DMS114 treated with DMSO at 0.1 percent for 48 hours (cell line): ENCODE data around the gene EMP2.
"Not testable (repeated sequence)": the region's sequence is repeated elsewhere in the genome, so short reads cannot be mapped to it uniquely, and the experiment has no call there.

Source experiments
- DNase-seq: peaks from one replicate; lab custom pipeline; 2025; ENCODE audit not compliant: unreplicated experiment; lab: John Stamatoyannopoulos, UW

EMP2 gene, protein sequence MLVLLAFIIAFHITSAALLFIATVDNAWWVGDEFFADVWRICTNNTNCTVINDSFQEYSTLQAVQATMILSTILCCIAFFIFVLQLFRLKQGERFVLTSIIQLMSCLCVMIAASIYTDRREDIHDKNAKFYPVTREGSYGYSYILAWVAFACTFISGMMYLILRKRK

GRCh38 chr16:10579965-10580882 lies at the start of gene EMP2:
TSS of gene EMP2 (minus strand) at chr16:10580598. CDS start at chr16:10547617, 32,981 bp downstream.
- peak; percentile 48 for DNase-seq

GRCh38 chr16:10629592-10629963 lies 49.2 kb upstream of the EMP2 start:
- DNase-seq = no peak

GRCh38 chr16:10625595-10626357 lies 45.4 kb upstream of the EMP2 start:
- no peak for DNase-seq

DNA sequence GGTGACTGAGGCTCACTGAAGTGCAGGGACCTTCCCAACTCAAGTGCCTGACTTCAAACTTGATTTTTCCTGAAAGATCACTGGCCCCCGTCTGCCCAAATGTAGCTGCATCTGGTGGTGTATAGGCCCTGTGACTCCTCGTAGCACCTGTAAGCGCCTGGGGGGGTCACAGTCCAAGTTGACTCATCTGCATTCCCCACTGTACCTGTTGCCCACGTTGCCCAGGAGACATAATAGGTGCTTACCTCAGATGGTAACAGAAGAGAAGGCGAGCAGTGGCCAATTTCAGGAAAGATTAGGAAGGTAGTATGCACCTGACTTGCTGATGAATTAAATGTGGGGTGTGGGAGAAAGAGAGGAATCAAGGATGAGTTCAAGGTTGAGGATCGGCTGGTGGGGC lies 44.1 kb upstream of the EMP2 start:
- no peak for DNase-seq

DNA sequence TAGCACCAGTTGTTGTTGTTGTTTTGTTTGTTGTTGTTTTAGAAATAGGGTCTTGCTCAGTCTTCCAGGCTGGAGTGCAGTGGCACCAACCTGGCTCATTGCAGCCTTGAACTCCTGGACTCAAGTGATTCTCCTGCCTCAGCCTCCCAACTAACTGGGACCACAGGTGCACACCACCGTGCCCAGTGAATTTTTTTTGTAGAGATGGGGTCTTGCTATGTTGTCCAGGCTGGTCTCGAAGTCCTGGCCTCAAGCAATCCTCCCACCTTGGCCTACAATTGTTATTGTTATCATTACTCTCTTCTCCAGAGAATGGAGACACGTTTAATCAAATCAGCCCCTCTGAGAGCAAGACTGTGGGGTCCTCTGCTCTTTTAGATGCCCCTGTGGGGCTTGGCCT lies 42.7 kb upstream of the EMP2 start:
- no peak for DNase-seq

DNA sequence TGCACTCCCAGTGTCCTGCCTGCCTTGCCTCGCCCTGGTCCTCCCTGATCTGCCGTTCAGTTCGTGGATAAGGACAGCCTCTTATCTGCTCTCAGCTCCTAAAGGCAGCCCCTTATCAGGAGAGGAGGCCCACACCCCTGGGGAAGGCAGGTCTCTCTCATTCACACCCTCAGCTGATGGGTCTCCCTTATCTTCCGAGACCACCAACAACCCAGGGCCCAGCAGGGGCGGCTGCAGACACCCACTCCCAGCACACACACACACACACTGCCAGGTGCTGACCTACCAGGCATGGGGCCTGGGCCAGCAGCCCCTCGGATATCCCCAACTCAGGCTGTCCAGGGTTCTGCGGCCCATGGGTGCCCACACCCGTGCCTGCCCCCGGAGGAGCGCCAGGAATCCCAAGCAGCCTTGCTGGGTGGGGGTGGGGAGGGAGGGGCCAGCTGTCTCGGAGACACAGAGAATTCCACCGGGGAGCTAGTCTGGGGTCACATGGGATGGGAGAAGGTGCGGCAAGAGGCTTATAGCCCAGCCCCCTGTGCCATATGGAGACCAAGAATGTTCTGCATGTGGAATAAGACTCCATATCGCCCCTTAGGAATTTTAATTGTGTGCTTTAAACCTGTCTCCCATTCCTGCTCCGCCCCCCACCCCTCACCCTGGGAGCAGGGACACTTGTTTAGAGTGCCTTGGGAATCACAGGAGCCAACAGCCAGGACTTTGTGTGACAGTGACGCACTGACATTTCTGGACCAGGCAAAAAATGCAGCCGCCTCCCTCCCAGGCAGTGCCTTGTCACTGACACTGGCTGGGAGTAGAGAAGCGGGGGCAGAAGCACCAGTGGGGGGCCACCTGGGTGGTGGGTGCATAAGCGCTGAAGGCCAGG lies 41.9 kb upstream of the EMP2 start:
- DNase-seq = no peak

- not testable (repeated sequence) for DNase-seq
These were observed 41.0 kb upstream of the EMP2 start for GRCh38 chr16:10621216-10621949.

DNA sequence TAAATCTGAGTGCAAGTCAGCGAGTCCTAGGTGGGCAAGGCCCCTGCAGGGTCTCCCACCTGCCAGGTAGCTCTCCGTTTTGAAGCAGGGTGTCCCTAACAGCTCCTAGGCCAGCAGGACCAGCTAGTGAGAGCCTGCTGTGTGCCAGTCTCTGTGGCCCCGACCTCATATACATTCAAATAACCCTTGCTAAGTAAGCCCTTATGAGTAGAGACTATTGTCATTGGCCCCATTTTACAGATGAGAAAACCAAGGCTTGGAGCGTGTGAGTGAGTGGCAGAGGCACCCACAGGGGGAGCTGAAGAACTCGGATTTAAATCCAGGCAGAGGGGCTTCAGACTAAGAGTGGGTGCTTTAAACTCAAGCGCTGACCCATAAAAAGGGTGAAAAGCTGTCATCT lies 39.7 kb upstream of the EMP2 start:
- DNase-seq = no peak

DNA sequence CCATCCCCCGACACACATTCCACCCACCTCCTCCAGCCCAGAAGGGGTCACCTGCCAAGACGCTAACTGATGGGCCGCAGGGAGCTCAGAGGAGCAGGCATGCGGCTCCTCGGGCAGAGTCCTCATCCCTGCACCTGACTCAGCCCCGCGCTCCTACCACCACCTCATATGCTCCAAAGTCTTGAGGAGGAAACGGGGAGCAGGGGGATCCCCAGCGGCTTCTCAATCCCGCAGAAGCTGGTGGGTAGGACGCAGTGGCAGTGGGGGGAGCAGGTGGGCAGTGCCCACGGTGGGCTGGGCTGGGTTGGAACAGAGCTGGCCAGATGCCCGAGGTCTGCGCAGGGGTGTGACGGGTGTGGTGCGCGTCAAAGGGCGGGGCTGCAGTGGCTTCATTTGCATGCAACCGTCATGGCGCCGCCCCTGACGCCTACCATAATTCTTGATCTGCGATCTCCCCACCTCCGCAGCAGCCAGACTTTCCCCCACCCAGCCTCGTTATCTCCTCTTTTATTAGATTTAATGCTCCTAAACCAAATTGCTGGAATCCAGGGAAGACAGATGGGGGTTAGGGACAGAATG lies 39.0 kb upstream of the EMP2 start:
- no peak for DNase-seq

DNA sequence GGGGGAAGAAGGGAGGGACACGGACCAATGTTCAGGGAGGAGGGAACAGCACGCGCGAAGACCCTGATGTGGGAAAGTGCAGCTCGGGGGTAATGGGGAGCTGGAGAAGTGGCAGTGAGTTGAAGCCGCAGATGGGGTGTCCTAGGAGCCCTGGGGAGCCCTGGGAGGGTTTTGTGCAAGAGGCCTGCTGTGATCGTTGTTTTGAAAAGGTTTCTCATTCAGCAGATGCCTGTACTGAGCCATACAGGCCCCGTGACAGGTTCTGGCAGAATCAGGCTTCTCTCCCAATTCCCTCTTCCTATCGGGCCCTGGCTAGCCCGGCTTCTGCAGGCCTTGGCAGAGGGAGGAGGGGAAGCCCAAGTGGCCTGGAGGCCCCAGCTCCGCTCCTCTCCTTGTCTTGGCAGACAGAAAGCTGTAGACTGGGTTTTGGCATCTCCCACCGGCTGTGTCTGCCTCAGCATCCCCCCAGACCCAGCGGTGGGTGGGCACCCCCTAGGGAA lies 38.4 kb upstream of the EMP2 start:
- DNase-seq = no peak

DNA sequence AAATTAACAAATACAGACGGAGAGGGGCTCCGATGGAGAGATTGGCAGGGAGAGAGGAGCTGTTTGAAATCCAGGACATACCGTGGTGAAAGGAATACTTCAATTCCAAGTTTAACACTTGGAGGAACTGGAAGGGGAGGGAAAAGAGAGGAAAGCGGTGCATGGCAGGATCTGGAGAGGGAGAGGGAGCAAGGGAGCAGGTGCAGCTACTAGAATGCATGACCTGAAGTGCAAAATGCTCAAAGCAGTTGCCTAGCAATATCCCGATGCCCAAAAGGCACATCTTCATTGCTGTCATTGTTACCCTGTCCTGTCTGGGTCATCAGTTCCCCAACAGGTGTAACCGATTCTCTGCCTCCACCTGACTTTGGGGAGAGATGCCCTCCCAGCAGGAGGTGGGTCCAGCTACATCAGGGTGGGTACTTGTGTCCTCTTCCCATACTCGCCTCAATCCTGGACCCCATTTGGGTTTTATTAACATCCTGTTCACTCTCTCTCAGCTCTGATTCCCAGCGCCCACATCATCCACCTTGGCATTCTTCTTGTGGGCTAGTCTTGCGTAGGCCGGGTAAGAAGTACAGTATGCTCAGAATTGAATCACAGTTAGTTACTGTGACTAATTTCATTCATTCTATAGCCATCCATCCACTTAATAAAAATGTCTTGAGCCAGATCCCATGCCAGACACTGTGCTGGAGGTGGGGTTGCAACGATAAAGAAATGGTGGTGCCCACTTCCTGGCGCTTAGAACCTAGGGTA lies 37.4 kb upstream of the EMP2 start:
- DNase-seq = no peak

GRCh38 chr16:10616756-10617640 lies 36.6 kb upstream of the EMP2 start:
- DNase-seq = no peak

- no peak for DNase-seq
These were observed 36.0 kb upstream of the EMP2 start for GRCh38 chr16:10616419-10616755.

- DNase-seq = no peak
These were observed 34.3 kb upstream of the EMP2 start for GRCh38 chr16:10614685-10615084.

- no peak for DNase-seq
These were observed 33.5 kb upstream of the EMP2 start for GRCh38 chr16:10613785-10614485.

DNA sequence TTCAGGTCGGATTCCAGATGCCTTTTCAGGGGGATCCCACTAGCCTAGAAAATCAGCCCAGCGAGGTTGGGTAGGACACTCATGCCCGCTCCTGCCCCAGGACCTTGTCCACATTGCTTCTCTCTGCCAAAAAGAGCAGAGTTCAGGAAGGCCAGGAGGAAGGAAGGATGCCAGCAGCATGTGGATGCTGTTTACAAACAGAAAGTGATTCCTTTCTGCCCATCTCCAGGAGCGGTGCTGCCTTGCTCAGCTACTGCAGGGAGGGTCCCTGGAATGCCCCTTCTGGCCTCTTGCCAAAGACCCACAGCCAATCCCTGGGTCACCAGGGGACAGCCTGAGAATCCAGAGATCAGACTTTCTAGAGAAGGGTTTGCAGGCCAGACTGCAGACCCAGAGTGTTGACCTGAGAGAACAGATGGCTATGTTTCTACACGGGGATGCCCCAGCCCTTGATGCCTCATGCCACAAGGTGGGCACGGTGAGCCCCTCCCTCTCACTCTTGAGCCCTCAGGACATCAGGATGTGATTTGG lies 32.3 kb upstream of the EMP2 start:
- DNase-seq = no peak

DNA sequence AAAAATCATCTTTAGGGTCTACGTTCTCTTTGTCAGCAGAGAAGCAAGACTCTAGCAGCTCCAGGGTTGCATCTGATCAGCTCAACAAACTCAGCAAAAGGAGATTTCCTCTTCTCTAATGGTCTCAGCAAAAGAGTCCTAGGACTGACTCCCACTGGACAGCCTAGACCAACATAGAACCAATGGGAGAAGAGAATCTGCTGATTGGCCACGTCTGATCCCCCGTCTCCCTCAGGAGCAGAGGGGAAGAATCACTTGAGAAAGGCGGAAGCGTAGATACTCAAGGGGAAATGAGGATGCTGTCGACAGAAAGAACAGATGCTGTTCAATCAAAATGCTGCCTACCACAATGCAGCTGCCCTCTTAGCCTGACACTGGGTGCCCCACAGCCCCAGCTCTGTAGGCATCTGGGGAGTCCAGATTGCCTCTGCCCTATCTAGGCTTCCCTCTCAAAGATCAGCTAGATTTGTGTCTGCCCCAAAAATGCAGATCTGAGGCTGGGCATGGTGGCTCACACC lies 31.5 kb upstream of the EMP2 start:
- no peak for DNase-seq
